HG03175 (cell line): ENCODE measurements around the gene SDK2.

Source experiments
- ATAC-seq: cut with Tn5 transposase; IDR thresholded peaks from one replicate; pipeline ENCODE4 v1.9.1; 2021; ENCODE audit warnings: mild to moderate bottlenecking, moderate library complexity; ENCODE audit not compliant: unreplicated experiment

Gene SDK2

GRCh38 chr17:73635101-73635817, 9.0 kb downstream of the SDK2 start:
- ATAC-seq, result no peak

- ATAC-seq, result no peak
Observed at GRCh38 chr17:73634629-73635028, 9.6 kb downstream of the SDK2 start.

GRCh38 chr17:73633736-73634135, 10.5 kb downstream of the SDK2 start:
- ATAC-seq, result no peak

- no peak for ATAC-seq
Observed at GRCh38 chr17:73632513-73632912, 11.7 kb downstream of the SDK2 start.

GRCh38 chr17:73630965-73631595, 13.2 kb downstream of the SDK2 start:
- ATAC-seq, result no peak

GRCh38 chr17:73630531-73630930, 13.7 kb downstream of the SDK2 start:
- ATAC-seq, result no peak

- ATAC-seq, result no peak
Observed at GRCh38 chr17:73628642-73629552, 15.3 kb downstream of the SDK2 start.

- no peak for ATAC-seq
Observed at GRCh38 chr17:73625991-73626673, 18.1 kb downstream of the SDK2 start.

GRCh38 chr17:73625006-73625405, 19.2 kb downstream of the SDK2 start:
- ATAC-seq, result no peak

- ATAC-seq, result no peak
Observed at GRCh38 chr17:73624496-73624988, 19.7 kb downstream of the SDK2 start.

- ATAC-seq, result no peak
Observed at GRCh38 chr17:73623818-73624217, 20.4 kb downstream of the SDK2 start.

- no peak for ATAC-seq
Observed at GRCh38 chr17:73623247-73623646, 21.0 kb downstream of the SDK2 start.

GRCh38 chr17:73622381-73622780, 21.9 kb downstream of the SDK2 start:
- no peak for ATAC-seq

- no peak for ATAC-seq
Observed at GRCh38 chr17:73621685-73622084, 22.6 kb downstream of the SDK2 start.

GRCh38 chr17:73620414-73620813, 23.8 kb downstream of the SDK2 start:
- no peak for ATAC-seq

GRCh38 chr17:73617501-73617900, 26.7 kb downstream of the SDK2 start:
- no peak for ATAC-seq

GRCh38 chr17:73616873-73617404, 27.3 kb downstream of the SDK2 start:
- no peak for ATAC-seq

GRCh38 chr17:73616120-73616872, 27.9 kb downstream of the SDK2 start:
- no peak for ATAC-seq

GRCh38 chr17:73614256-73614655, 30.0 kb downstream of the SDK2 start:
- ATAC-seq, result no peak
